ENCODE results near the gene OXGR1.
"Not testable (repeated sequence)": the region's sequence is repeated elsewhere in the genome, so short reads cannot be mapped to it uniquely, and the experiment has no call there.

The OXGR1 gene

GRCh38 chr13:97004886-97005285 lies 10.6 kb upstream of the OXGR1 start:
- DNase-seq = no peak

- DNase-seq = no peak
Observed at GRCh38 chr13:97004096-97004876, 10.0 kb upstream of the OXGR1 start.

DNA sequence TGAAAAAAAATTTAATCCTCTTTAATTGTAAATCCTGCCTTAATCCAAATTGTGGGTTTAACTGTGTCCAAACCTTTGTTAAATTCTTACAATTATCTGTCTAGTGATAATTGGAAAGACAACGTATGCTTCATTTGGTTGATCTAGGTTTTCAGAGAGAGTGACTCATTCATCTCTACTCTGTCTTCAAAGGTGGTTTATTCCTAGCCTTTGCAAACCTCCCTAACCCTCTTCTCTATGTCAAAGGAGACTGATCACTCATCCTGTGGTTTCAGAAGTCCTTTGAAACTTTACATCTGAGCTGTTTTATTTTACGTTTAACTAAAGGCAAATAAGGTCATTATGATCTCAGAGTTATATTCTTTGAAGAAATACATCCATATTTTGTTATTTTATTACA lies 8.8 kb upstream of the OXGR1 start:
- no peak for DNase-seq

DNA sequence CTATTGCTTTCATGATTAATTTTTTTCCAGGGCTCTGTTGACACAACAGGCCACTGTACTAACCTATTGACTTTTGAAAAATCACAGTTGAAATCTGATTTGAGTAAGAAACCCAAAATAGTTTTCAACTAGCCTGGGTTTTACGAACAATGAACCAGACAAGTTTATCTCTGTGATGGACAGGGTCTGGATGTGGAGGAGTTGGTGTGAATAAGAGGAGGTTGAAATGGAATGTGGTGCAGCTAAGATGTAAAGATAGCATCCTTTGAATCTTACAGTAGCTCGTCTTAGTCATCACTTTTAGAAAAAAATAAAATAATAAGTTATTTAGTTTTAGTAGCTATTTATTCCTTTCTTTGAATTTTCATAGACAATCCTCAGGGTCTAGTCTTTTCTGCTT lies 8.3 kb upstream of the OXGR1 start:
- DNase-seq = no peak

DNA sequence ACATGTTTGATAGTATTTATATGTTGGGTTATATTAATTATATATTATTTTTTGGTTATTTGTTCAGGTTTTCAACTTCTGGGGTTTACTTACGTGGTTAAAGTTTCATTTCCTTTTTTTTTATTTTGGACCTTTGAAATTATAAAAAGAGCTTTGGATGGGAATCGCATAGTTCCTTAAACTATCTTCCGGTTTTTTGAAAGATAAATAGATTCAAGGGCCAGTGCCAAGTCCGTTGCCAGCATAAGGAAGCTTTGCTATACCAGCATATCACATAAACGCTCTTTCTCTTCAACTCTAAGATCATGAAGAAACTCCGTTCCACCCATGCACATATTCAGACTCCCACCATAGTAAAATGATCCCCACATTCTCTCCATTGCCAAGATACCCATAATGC lies 7.4 kb upstream of the OXGR1 start:
- no peak for DNase-seq

DNA sequence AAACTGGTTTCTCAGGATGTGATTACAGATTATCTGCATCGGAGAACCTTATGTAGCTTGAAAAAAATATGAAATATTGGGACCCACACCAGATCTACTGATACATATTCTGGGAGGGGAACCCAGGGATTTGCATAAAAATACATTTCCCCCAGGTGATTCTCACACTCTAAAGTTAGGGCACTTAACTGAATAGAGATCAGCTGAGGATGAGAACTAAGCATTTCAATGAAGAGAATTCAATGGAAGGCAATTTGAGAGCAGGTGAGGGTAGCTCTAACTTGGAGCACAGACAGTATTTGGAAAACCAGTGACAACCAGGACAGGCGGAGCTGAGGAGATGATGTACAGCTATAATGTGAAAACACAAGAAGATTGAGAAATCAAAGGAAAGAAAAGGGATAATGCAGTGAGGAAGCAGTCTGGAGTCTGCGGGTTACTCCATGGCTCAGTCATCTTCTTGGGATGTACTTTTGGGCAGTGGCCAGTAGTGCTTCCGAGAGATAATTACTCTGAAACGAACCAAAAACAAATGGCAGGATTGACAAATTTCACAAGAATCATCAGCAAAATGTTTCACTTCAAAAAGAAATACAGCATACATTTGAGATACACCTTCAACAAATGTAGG lies 6.1 kb upstream of the OXGR1 start:
- no peak for DNase-seq

DNA sequence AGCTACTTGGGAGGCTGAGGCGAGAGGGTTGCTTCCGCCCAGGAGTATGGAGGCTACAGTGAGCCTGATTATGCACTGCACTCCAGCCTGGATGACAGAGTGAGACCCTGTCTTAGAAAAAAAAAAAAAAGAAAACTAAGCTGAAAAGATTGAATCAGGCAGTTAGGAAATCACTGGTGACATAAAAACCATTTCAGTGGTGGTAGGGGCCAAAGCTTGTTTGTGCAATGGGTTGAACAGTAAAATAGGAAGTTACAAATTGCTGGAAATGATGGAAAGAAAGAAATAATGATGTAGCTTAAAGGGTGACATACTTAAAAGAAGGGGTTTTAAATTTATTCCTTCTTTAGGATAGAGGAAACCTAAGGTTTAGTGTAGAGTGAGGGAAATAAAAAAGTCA lies 4.8 kb upstream of the OXGR1 start:
- no peak for DNase-seq

DNA sequence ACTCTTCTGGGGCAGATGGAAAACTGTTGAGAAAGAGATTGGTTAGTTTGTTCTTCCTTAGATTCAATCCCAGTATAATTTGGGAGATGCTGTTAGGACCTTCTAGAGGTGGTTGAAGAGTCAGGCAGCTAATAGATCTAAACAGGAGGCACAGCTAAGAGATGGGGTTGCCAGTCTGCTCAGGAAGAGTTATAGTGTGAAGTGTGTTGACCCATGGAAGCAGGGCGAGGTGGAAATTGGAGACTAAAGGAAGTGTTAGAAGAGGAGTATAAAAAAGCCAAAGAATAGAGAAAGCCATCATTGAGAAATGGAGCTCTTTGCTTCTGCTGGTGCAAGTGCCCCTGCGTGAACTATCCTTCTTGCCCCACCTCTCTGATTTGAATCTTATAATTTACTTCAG lies 3.8 kb upstream of the OXGR1 start:
- DNase-seq = no peak

GRCh38 chr13:96996886-96997285 lies 2.6 kb upstream of the OXGR1 start:
- DNase-seq = no peak

GRCh38 chr13:96996107-96996506 lies 1.8 kb upstream of the OXGR1 start:
- DNase-seq = no peak

DNA sequence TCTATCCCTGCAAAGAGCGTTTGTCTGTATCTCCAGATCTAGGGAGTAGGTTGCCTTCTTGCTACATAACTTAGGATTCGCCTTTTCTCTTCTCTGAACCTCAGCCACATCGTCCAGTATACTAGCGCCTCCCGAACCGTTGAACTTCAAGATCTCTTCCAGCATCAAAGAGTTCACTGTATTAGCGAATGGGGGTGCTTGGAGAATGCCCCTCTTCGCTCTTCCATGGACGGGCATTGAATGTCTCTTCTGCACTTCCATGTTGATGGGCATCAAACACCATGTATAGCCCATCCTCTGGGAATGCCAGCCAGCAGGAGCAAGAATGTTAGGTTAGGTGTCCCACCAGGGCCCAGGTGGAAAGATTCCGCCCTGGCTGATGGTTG lies 575 bp upstream of the OXGR1 start:
- DNase-seq = no peak

GRCh38 chr13:96993634-96994016 lies 651 bp downstream of the OXGR1 start:
- DNase-seq = no peak

- no peak for DNase-seq
Observed at GRCh38 chr13:96992633-96993032, 1.6 kb downstream of the OXGR1 start.

DNA sequence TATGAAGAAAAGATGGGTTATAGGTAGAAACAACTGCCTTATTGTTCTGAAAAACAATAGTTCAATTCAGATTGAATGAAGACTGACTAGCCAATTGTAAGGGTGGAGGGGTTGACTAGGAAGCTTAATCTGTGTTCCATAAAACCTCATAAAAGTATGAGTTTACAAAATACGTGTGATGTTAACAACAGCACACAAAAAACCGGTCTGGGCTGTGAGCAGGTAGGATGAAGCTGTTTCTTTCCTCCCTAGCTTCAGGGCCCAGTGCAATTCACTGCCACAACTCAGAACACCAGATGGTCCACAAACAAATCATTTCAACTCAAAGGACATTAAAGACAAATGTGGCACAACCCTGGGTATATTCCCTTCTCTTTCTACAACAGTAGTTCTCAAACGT lies 3.2 kb downstream of the OXGR1 start:
- no peak for DNase-seq

- no peak for DNase-seq
Observed at GRCh38 chr13:96988441-96988840, 5.8 kb downstream of the OXGR1 start.

GRCh38 chr13:96984051-96984508 lies 10.2 kb downstream of the OXGR1 start:
- no peak for DNase-seq

- no peak for DNase-seq
Observed at GRCh38 chr13:96982672-96983071, 11.6 kb downstream of the OXGR1 start.

DNA sequence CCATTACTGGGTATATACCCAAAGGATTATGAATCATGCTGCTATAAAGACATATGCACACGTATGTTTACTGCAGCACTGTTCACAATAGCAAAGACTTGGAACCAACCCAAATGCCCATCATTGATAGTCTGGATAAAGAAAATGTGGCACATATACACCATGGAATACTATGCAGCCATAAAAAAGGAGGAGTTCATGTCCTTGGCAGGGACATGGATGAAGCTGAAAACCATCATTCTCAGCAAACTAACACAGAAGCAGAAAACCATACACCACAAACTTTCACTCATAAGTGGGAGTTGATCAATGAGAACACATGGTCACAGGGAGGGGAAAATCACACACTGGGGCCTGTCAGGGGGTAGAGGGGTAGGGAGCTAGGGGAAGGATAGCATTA lies 14.4 kb downstream of the OXGR1 start:
- DNase-seq = not testable (repeated sequence)

DNA sequence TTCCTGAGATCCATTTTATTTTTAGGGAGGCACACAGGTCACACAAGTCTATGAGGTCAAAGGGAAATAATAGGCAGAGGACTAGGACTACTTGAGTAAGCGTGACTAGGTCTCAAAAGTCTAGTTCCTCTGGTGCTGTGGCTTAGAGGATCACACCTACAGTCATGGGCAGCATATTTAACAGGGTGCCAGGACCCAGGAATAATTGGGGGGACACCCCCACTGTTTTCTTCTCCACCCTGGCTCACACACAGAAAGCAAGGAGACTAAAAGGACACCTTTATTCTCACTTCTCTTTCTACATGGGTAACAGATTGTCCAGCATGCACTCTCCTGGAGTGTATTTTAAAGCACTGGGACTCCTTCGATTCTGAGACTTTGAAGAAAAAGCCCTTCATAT lies 26.2 kb downstream of the OXGR1 start:
- DNase-seq = no peak

GRCh38 chr13:96967248-96967745 lies 27.0 kb downstream of the OXGR1 start:
- no peak for DNase-seq

DNA sequence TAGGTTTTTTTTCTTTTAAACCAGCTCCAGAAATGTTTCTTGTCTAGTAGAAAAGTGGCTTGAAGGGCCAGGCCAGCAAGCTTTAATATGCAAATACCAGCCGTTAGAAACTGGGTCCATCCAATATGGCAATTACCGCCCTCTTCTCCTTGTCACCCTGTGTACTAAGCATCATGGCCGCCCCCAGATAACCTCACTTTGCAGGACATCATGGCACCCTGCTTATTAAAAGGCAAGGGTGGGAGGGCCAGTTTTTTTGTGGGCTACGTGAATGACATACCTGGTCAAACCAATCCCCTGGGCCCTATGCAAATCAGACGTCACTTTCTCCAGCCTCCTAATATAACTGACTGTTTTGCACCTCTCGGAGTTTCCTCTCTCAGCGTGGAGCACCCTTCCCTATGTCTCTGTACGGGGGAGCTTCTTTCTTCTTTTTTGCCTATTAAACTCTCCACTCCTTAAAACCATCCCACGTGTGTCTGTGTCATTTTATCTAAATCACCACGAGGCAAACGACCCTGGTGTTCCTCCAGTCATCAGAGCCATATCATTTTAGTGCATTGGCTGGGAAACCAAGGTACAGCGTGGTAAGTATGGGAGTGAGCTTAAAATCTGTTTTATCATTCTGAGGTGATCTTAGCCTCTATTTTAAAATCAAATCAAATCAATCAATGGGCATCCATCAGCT lies 27.7 kb downstream of the OXGR1 start:
- no peak for DNase-seq

- no peak for DNase-seq
Observed at GRCh38 chr13:96963786-96964475, 30.3 kb downstream of the OXGR1 start.

DNA sequence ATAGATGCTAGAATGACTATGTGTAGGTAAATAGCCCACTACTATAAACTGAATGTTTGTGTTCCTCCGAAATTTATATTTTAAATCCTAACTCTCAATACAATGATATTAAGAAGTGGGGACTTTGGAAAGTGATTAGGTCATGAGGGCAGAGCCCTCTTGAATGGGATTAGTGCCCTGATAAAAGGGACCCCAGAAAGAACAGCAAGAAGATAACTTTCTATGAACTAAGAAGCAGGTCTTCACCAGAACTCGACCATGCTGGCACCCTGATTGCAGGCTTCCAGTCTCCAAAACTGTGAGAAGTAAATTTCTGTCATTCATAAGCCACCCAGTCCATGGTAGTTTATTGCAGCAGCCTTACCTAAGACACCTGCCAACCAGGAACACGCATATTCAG lies 33.9 kb downstream of the OXGR1 start:
- no peak for DNase-seq

Measured in NCI-H748 treated with DMSO at 0.1 percent for 48 hours (cell line).